Stimulated activated CD4-positive, alpha-beta T cell treated with anti-CD3 and anti-CD28 coated beads, Interleukin-4, amount 100 ng/mL, for 48 hours (primary cell): Measurements from ENCODE around the gene ALDH3A1.

Experiments used
- DNase-seq, 2 donors: peaks; one replicate each; pipeline ENCODE4 v3.0.0-alpha.2; 2020; ENCODE audit warnings: low read depth in 2 of 2

Gene ALDH3A1

GRCh38 chr17:19719355-19720209 is 28.5 kb downstream of the ALDH3A1 start:
- DNase-seq: no peak

- no peak for DNase-seq
Observed at GRCh38 chr17:19718613-19719354, 29.3 kb downstream of the ALDH3A1 start.

- no peak for DNase-seq
Observed at GRCh38 chr17:19718041-19718612, 30.0 kb downstream of the ALDH3A1 start.

GRCh38 chr17:19717411-19717908 is 30.6 kb downstream of the ALDH3A1 start:
- DNase-seq: no peak

- no peak for DNase-seq
Observed at GRCh38 chr17:19717031-19717360, 31.1 kb downstream of the ALDH3A1 start.

- DNase-seq: no peak
Observed at GRCh38 chr17:19716108-19717030, 31.7 kb downstream of the ALDH3A1 start, which contains the start of gene SLC47A2. Gene SLC47A2, minus strand, starts transcription at chr17:19716584. Its CDS starts 29 bp downstream, at chr17:19716555.

- no peak for DNase-seq
Observed at GRCh38 chr17:19714542-19715411, 33.3 kb downstream of the ALDH3A1 start.

- DNase-seq: no peak
Observed at GRCh38 chr17:19713901-19714361, 34.2 kb downstream of the ALDH3A1 start.

- DNase-seq: no peak
Observed at GRCh38 chr17:19713462-19713861, 34.6 kb downstream of the ALDH3A1 start.

GRCh38 chr17:19712436-19713004 is 35.6 kb downstream of the ALDH3A1 start:
- no peak for DNase-seq

GRCh38 chr17:19709841-19710240 is 38.3 kb downstream of the ALDH3A1 start:
- no peak for DNase-seq

GRCh38 chr17:19708431-19709175 is 39.5 kb downstream of the ALDH3A1 start:
- DNase-seq: no peak

- DNase-seq: no peak
Observed at GRCh38 chr17:19707728-19708221, 40.3 kb downstream of the ALDH3A1 start.

- no peak for DNase-seq
Observed at GRCh38 chr17:19706791-19707727, 41.0 kb downstream of the ALDH3A1 start.

GRCh38 chr17:19705771-19706770 is 42.0 kb downstream of the ALDH3A1 start:
- no peak for DNase-seq

- DNase-seq: no peak
Observed at GRCh38 chr17:19705201-19705600, 42.9 kb downstream of the ALDH3A1 start.
